Keratinocyte (primary cell): ENCODE results near the gene COL4A5. TPM values are rescaled to one million over a fixed set of nuclear protein-coding genes. Genes with fewer than 3 reads are reported as not detected.

Experiments
- DNase-seq: peaks from one replicate; pipeline ENCODE4 v3.0.0-alpha.2; 2011; ENCODE audit warnings: low read depth, missing footprints, low spot score
- FAIRE-seq: peaks from 2 replicates; lab custom pipeline; 2011; peaks lifted over from hg19 to GRCh38; lab: Jason Lieb, UNC
- H2AFZ ChIP-seq: 2 replicates; pipeline ENCODE4 v1.6.0; 2012; ENCODE audit warnings: low read length, control low read depth, inconsistent platforms; ENCODE audit not compliant: control insufficient read depth
- H3K27ac ChIP-seq: 2 replicates; pipeline ENCODE4 v1.5.1; 2011; ENCODE audit warnings: low read length; ENCODE audit not compliant: control insufficient read depth, insufficient read depth
- H3K27me3 ChIP-seq: 3 replicates; pipeline ENCODE4 v1.6.0; 2011; ENCODE audit warnings: low read length; ENCODE audit not compliant: control insufficient read depth, insufficient read depth; ENCODE audit errors: extremely low read depth
- H3K36me3 ChIP-seq, 2 experiments: 2 replicates in 1 of 2; 3 replicates in 1 of 2; pipeline ENCODE4 v1.5.1; 2011; ENCODE audit warnings: low read length in 2 of 2, mild to moderate bottlenecking in 1 of 2; ENCODE audit not compliant: control insufficient read depth in 2 of 2, insufficient read depth in 2 of 2; ENCODE audit errors: extremely low read depth in 1 of 2
- H3K4me1 ChIP-seq: 3 replicates; pipeline ENCODE4 v1.5.1; 2011; ENCODE audit warnings: low read length; ENCODE audit not compliant: control insufficient read depth, insufficient read depth; ENCODE audit errors: extremely low read depth
- H3K4me2 ChIP-seq: 3 replicates; pipeline ENCODE4 v1.6.0; 2011; ENCODE audit warnings: low read depth, low read length; ENCODE audit not compliant: control insufficient read depth, insufficient read depth; ENCODE audit errors: extremely low read depth
- H3K4me3 ChIP-seq, 3 experiments: fragments of 200-600 bp in 1 of 3; sonication (generic) in 1 of 3; 2 replicates in 2 of 3; 3 replicates in 1 of 3; pipeline ENCODE4 v1.5.1; 2011 to 2016; ENCODE audit warnings: low read length in 3 of 3, mild to moderate bottlenecking in 3 of 3, control low read depth in 2 of 3, inconsistent platforms in 1 of 3, low read depth in 1 of 3, mixed read lengths in 1 of 3, mixed run types in 1 of 3, moderate library complexity in 1 of 3; ENCODE audit not compliant: control insufficient read depth in 2 of 3, insufficient read depth in 2 of 3; ENCODE audit errors: extremely low read depth in 1 of 3
- H3K79me2 ChIP-seq: 2 replicates; pipeline ENCODE4 v1.6.0; 2012; ENCODE audit warnings: low read length; ENCODE audit not compliant: control insufficient read depth, insufficient read depth
- H3K9ac ChIP-seq: 3 replicates; pipeline ENCODE4 v1.6.0; 2011; ENCODE audit warnings: low read length; ENCODE audit not compliant: control insufficient read depth, insufficient read depth; ENCODE audit errors: extremely low read depth
- H3K9me1 ChIP-seq: 3 replicates; pipeline ENCODE4 v1.6.0; 2011; ENCODE audit warnings: low read length; ENCODE audit not compliant: control insufficient read depth, insufficient read depth; ENCODE audit errors: extremely low read depth
- H3K9me3 ChIP-seq: 2 replicates; pipeline ENCODE4 v1.5.1; 2012; ENCODE audit warnings: low read depth, low read length; ENCODE audit not compliant: control insufficient read depth
- H4K20me1 ChIP-seq: 3 replicates; pipeline ENCODE4 v1.6.0; 2011; ENCODE audit warnings: low read length; ENCODE audit not compliant: control insufficient read depth, insufficient read depth; ENCODE audit errors: extremely low read depth
- CTCF ChIP-seq, 3 experiments: IDR thresholded peaks in 1 of 3; conservative IDR thresholded peaks in 1 of 3; optimal IDR thresholded peaks in 1 of 3; 2 replicates in 2 of 3; 3 replicates in 1 of 3; pipeline versions ENCODE3 to v1.5.1; 2011; ENCODE audit warnings: low read length in 3 of 3, mild to moderate bottlenecking in 3 of 3, moderate library complexity in 2 of 3, control low read depth in 1 of 3, inconsistent platforms in 1 of 3; ENCODE audit not compliant: insufficient read depth in 2 of 3; ENCODE audit errors: extremely low read depth in 1 of 3
- EZH2 ChIP-seq: IDR thresholded peaks from one replicate; pipeline ENCODE4 v1.6.1; 2012; ENCODE audit warnings: inconsistent platforms, mild to moderate bottlenecking, low read length, moderate library complexity
- dilution Hi-C: fragments of 300-500 bp; cut with MboI; formaldehyde crosslinking; loops from one replicate; pipeline ENCODE4 v1.7.0; 2020; ENCODE audit warnings: low sequenced_read_pairs; ENCODE audit not compliant: extremely low pct_ligation_motif_present
- polyA plus RNA-seq, 5 experiments: library from polyadenylated mRNA; depleted of rRNA in 3 of 5; stranded (reverse) in 3 of 5; stranded (forward) in 1 of 5; unstranded in 1 of 5; fragments of >200 nt; gene quantifications; 1 replicate in 1 of 5; 2 replicates in 3 of 5; 3 replicates in 1 of 5; pipeline versions ENCODE4 v1.2.1 to v1.2.3, GENCODE V29; 2011 to 2012; ENCODE audit warnings: missing spikeins in 2 of 5, low read depth in 1 of 5, low replicate concordance in 1 of 5

COL4A5 gene
- polyA plus RNA-seq, 1 donor (not counting 4 experiments of a cell fraction or from before 2014, with no cell fraction given), result 53.2 TPM

- Histone ChIP-seq H3K9me1 (no peaks in the 10 kb centered on the region), H3K27ac (no peak overlapping the region), H3K4me2 (no peak overlapping the region), H4K20me1 (no peaks in the 10 kb centered on the region), H3K9ac (no peak overlapping the region), H3K4me1 (peaks cover 7% of the 10 kb centered on the region), H3K36me3 (no peaks in the 10 kb centered on the region), H3K79me2 (peaks cover 21% of the 10 kb centered on the region), H3K9me3 (no peaks in the 10 kb centered on the region), H3K4me3 (no peak overlapping the region), H3K27me3 (no peaks in the 10 kb centered on the region), H2AFZ (no peak overlapping the region)
- peak; percentile 25 for DNase-seq
- no peak for TF ChIP-seq EZH2
- TF ChIP-seq CTCF (optimal IDR thresholded peaks at IDR 0.05 in 1 of 3, IDR thresholded peaks at IDR 0.05 in 1 of 3, conservative IDR thresholded peaks at IDR 0.05 in 1 of 3; ENCODE audit: extremely low read depth in 1 of 3, insufficient read depth in 2 of 3, low read length in 3 of 3), result no peak
- dilution Hi-C loops, result no loop called here
- FAIRE-seq, result no peak
Measured at GRCh38 chrX:108484251-108484650, 44.6 kb downstream of the COL4A5 start.

GRCh38 chrX:108485960-108486359, 46.3 kb downstream of the COL4A5 start:
- Histone ChIP-seq H2AFZ (no peak overlapping the region), H4K20me1 (no peaks in the 10 kb centered on the region), H3K4me3 (no peak overlapping the region), H3K27me3 (no peaks in the 10 kb centered on the region), H3K9me1 (no peaks in the 10 kb centered on the region), H3K79me2 (peaks cover 24% of the 10 kb centered on the region), H3K36me3 (no peaks in the 10 kb centered on the region), H3K4me2 (no peak overlapping the region), H3K9me3 (no peaks in the 10 kb centered on the region), H3K27ac (no peak overlapping the region), H3K9ac (no peak overlapping the region), H3K4me1 (peaks cover 7% of the 10 kb centered on the region)
- no peak for FAIRE-seq
- TF ChIP-seq CTCF (optimal IDR thresholded peaks at IDR 0.05 in 1 of 3, IDR thresholded peaks at IDR 0.05 in 1 of 3, conservative IDR thresholded peaks at IDR 0.05 in 1 of 3; ENCODE audit: extremely low read depth in 1 of 3, insufficient read depth in 2 of 3, low read length in 3 of 3) (no peak), EZH2 (no peak)
- DNase-seq, result no peak
- dilution Hi-C loops, result no loop called here
